Endometrium (tissue), 2 donors: Measurements from ENCODE around the gene STK4.
"Not testable (repeated sequence)": the region's sequence is repeated elsewhere in the genome, so short reads cannot be mapped to it uniquely, and the experiment has no call there.

Source experiments
- FAIRE-seq: peaks from 2 replicates; lab custom pipeline; 2012; peaks lifted over from hg19 to GRCh38; lab: Jason Lieb, UNC
- donor health status: control.
- donor health status: control.

STK4 gene

GRCh38 chr20:44988631-44989171, 22.4 kb downstream of the STK4 start:
- no peak for FAIRE-seq

- no peak for FAIRE-seq
These were observed 24.1 kb downstream of the STK4 start for GRCh38 chr20:44990425-44990824.

GRCh38 chr20:44990957-44991356, 24.6 kb downstream of the STK4 start:
- no peak for FAIRE-seq

- no peak for FAIRE-seq
These were observed 27.0 kb downstream of the STK4 start for GRCh38 chr20:44993343-44993742.

GRCh38 chr20:44997171-44997570, 30.9 kb downstream of the STK4 start:
- FAIRE-seq: no peak

GRCh38 chr20:44997668-44998067, 31.4 kb downstream of the STK4 start:
- no peak for FAIRE-seq

GRCh38 chr20:45008521-45009049, 42.3 kb downstream of the STK4 start:
- FAIRE-seq: no peak

GRCh38 chr20:45010399-45010828, 44.1 kb downstream of the STK4 start:
- no peak for FAIRE-seq

- FAIRE-seq: peak; percentile 82
These were observed 44.8 kb downstream of the STK4 start for GRCh38 chr20:45011108-45011526.

GRCh38 chr20:45012682-45013302, 46.5 kb downstream of the STK4 start:
- no peak for FAIRE-seq

- FAIRE-seq: not testable (repeated sequence)
These were observed 47.8 kb downstream of the STK4 start for GRCh38 chr20:45014131-45014530.

GRCh38 chr20:45014671-45015415, 48.5 kb downstream of the STK4 start:
- FAIRE-seq: peak; percentile 43

GRCh38 chr20:45016089-45016671, 49.9 kb downstream of the STK4 start:
- peak; percentile 66 for FAIRE-seq

GRCh38 chr20:45017281-45017680, 51.0 kb downstream of the STK4 start:
- FAIRE-seq: no peak

GRCh38 chr20:45017857-45018256, 51.5 kb downstream of the STK4 start:
- FAIRE-seq: no peak

GRCh38 chr20:45019027-45019761, 52.9 kb downstream of the STK4 start:
- FAIRE-seq: no peak

GRCh38 chr20:45019762-45020123, 53.4 kb downstream of the STK4 start:
- FAIRE-seq: no peak

GRCh38 chr20:45020236-45020886, 54.0 kb downstream of the STK4 start:
- no peak for FAIRE-seq

- no peak for FAIRE-seq
These were observed 55.3 kb downstream of the STK4 start for GRCh38 chr20:45021631-45022030.

- not testable (repeated sequence) for FAIRE-seq
These were observed 56.8 kb downstream of the STK4 start for GRCh38 chr20:45023140-45023539.

- no peak for FAIRE-seq
These were observed 62.3 kb downstream of the STK4 start for GRCh38 chr20:45028424-45029136.
